HPDE6-E6E7 (cell line): ENCODE measurements around the gene MBP.
"Not testable (repeated sequence)": the region's sequence is repeated elsewhere in the genome, so short reads cannot be mapped to it uniquely, and the experiment has no call there.

Experiments
- DNase-seq: peaks from one replicate; pipeline ENCODE4 v3.0.0; 2011; ENCODE audit warnings: missing footprints; ENCODE audit errors: extremely low spot score

The MBP gene

GRCh38 chr18:76973520-76974266 is 158.9 kb downstream of the MBP start:
- DNase-seq, result no peak

DNA sequence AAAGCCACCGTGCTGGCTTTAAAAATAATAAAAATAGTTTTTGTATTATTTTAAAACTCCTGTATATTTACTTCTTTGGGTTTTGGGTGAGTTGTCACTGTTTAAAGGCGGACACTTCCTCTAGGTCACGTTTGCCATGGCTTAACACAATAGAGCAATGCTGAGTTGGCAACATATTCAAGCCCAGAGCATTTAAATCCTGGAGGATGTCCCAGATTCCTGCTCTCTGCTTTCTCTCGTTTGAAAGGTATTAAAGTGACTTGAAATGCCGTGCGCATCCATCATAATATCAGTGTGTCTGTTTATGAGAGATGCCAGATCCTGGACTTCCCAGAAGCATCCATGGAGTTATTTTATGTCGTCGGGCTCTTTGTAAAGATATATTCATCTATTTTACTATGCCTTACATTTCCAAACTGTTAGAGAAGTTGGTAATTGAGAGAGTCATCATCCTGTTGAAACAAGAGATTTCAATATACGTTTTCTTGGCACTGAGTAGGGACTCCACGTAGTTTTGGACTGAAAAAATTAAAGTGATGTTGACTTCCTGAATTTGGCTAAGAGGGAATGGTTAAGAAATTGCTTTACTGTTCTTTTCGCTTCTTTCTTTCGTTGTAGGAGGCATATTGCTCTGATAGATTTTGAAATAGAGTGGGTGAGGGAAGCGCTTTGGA is 159.6 kb downstream of the MBP start:
- DNase-seq, result no peak

DNA sequence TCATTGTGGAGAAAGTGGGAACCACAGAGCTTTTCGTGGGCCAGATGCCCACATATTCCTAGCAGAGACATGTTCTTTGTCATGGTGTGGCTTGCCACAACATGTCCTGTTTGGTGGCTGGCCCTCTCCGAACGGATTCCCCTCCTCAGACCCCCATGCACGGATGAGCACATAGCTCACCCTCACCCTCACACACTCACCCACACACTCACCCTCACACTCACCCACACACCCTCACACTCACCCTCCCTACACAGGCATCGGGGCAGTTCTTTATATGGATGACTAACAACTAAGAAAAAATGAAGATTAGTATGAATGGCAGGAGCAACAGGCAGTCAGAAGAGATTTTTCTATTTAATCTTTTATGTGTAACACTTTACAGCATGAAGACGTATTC is 160.3 kb downstream of the MBP start:
- DNase-seq, result no peak

DNA sequence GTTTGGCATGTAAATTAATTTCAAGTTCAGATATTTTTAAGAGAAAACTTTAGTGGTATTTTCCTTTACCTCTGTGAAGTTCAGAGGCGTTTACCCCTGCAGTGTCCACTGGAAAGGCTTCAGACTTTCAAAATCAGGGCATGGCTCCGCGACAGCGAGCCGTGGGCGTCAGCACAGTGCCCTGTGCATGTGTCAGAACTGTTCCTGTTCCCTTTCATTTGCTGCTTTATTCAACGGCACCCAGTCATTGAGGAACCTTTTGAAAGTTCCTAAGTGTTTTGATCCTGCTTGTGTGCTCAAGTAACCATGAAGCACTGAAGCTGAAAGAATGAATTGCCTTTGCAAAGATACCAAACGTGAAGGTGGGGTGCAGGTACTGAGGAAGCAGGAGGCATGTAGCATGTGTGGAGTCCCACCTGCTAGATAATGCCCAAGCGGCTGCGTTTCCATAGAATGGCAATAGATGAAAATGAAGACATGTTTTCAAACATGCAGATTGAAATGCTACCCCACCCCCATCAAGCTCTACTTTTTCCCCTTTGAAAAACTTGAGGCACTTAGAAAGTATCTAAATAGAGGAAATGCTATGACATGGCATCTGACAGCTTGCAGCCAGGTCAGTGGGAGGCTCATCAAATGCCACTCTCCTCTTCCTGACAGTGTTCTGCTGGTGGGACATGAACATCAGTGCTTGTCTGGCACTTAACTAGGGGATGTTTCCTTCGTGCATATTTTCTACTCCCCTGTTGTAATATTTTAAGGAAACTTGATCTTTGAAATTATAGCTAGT is 161.6 kb downstream of the MBP start:
- DNase-seq, result no peak

- DNase-seq, result no peak
Measured at GRCh38 chr18:76967721-76968472, 164.7 kb downstream of the MBP start.

DNA sequence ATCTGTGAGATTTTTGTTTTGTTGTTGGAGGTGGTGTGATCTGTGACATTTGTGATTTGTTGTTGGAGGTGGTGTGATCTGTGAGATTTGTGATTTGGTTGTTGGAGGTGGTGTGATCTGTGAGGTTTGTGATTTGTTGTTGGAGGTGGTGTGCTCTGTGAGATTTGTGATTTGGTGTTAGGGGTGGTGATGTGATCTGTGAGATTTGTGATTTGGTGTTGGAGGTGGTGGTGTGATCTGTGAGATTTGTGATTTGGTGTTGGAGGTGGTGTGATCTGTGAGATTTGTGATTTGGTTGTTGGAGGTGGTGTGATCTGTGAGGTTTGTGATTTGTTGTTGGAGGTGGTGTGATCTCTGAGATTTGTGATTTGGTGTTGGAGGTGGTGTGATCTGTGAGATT is 165.3 kb downstream of the MBP start:
- DNase-seq, result not testable (repeated sequence)

- DNase-seq, result not testable (repeated sequence)
Measured at GRCh38 chr18:76965555-76966151, 166.9 kb downstream of the MBP start.

DNA sequence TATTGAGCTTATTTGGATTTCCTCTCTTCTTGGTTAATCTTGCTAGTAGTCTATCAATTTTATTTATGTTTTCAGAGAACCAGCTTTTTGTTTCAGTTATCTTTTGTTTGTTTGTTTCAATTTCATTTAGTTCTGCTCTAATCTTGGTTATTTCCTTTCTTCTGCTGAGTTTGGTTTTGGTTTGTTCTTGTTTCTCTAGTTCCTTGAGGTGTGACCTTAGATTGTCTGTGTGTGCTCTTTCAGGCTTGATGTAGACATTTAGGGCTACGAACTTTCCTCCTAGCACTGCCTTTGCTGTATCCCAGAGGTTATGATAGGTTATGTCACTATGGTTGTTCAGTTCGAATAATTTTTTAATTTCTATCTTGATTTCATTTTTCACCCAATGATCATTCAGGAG is 168.6 kb downstream of the MBP start:
- no peak for DNase-seq

GRCh38 chr18:76962851-76963250 is 169.7 kb downstream of the MBP start:
- no peak for DNase-seq

- no peak for DNase-seq
Measured at GRCh38 chr18:76960528-76961035, 172.0 kb downstream of the MBP start.

- DNase-seq, result no peak
Measured at GRCh38 chr18:76959605-76960004, 173.0 kb downstream of the MBP start.

GRCh38 chr18:76958692-76959341 is 173.8 kb downstream of the MBP start:
- no peak for DNase-seq

DNA sequence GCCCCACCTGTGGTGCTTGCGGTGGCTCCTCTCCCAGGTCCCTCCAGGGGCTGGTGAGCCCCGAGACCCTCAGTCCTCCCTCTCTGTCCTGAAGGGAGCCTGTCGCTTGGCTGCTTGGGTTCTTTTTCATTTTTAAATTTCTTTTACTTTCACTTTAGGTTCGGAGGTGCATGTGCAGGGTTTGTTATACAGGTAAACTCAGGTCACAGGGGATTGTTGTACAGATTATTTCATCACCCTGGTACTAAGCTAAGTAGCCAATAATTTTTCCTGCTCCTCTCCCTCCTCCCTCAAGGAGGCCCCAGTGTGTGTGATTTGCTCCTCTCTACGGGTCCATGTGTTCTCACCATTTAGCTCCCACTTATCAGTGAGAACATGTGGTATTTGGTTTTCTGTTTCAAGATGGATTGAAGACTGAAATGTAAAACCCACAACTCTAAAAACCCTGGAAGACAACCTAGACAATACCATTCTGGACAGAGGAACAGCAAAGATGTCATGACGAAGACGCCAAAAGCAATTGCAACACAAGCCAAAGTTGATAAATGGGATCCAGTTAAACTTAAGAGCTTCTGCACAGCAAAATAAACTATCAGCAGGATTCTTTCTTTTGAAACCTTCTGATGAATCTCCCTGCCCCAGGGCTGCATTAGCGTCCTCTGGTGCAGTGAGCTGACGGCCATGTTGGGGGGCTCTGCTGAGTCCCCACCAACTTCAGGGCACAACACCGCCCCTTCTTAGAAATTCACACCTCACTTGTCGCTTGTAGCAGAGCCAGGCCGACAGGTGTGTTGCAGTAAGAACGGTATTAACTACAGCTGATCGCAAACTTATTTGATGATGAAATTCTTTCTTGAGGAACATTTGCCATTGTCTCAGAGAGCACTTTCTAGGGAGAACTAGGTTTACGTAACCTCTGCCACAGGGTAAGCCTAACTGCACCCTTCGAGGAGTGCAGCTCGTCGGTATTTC is 174.9 kb downstream of the MBP start:
- no peak for DNase-seq

GRCh38 chr18:76956648-76957047 is 175.9 kb downstream of the MBP start:
- no peak for DNase-seq

DNA sequence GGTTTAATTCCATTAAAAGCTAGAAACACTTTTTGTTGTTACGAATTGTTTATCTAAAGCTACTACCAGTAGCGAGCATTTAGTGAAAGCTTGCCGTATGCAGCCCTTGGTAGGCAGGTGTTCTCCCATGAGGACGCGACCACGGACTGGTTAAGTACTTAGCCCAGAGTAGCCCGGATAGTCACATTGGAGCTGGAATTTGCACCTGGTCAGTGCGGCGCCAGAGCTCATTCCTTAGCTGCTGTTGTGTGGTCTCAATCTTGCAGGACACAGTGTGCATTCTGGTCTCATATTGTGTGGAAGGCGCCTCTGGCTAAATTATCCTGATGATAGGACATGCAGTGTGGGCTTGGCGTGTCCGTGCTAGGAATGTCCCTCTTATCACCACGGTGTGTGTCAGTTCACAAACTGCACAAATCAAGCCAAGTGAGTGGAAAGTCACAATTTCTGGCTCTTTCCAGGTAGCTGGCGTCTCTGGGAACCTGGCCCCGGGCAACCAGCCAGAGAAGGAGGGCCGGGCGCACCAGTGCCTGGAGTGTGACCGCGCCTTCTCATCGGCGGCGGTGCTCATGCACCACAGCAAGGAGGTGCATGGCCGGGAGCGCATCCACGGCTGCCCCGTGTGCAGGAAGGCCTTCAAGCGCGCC is 176.9 kb downstream of the MBP start:
- no peak for DNase-seq

DNA sequence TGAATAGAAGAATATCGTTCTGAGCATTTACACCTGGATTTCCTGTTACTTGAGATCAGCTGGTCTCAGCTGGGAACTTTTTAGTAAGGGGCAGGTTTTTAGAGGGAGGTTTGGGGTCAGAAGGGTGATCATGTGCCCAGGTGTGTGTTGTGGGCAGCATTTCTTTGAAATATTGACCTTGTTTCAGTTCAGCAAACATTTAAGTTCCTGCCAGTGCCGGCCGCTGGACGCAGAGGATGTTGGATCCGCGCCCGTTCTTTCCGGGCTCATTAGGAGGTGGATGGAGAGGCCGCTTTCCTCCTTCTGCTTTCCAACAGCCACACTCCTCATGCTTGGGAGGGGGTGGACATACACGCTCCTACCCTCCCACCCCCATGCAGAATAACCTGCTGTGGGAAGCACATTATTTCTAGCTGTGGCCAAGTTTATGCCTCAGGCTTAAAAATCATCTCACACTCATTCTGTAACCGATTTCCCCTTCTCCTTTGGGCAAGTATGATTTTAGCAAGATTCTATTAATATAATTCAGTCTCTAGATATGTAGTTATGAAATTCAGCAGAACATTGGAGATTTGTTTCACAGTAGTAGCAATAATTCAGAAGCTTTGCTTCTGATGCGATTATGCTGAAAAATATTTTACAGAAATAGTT is 178.9 kb downstream of the MBP start:
- no peak for DNase-seq

- DNase-seq, result no peak
Measured at GRCh38 chr18:76953156-76953555, 179.4 kb downstream of the MBP start.

DNA sequence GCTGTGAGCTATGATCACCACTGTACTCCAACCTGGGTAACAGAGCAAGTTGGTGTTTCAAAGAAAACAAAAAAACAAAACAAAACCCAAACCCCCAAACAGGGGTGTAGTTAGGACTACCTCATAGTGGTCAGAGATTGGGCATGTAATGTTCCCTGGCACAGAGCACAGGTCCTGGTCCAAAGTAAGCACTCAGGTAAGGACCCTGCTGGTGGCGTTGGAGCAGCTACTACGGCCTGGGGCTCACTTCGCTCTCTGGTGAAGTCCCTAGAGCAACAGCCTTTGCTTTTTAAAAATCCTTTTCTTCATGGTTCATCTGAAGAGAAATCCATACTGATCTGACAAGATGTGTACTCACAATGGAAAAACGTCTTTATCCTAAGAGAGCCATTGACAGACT is 179.8 kb downstream of the MBP start:
- DNase-seq, result no peak
